H1 (cell line): ENCODE data around the gene CFAP20. TPM values are rescaled to one million over a fixed set of nuclear protein-coding genes. Genes with fewer than 3 reads are reported as not detected.

ENCODE experiments used
- CTCF ChIA-PET: fragments of 300-600 bp; sonication (Branson Sonifier 250); formaldehyde crosslinking; loops from one replicate; lab custom pipeline; 2021; ENCODE audit not compliant: partially characterized antibody; lab: Charles Lee
- POLR2A ChIA-PET: fragments of 300-600 bp; sonication (Branson Sonifier 250); formaldehyde crosslinking; loops from one replicate; lab custom pipeline; 2021; ENCODE audit warnings: inconsistent platforms; ENCODE audit not compliant: partially characterized antibody; lab: Charles Lee
- DNase-seq, 2 experiments: peaks; one replicate each; pipeline versions ENCODE4 v3.0.0 to v3.0.0-alpha.2; 2010 to 2022; ENCODE audit warnings: low spot score in 2 of 2, low read depth in 1 of 2, mixed read lengths in 1 of 2
- FAIRE-seq: peaks from 2 replicates; lab custom pipeline; 2011; peaks lifted over from hg19 to GRCh38; lab: Jason Lieb, UNC
- H2AFZ ChIP-seq: 2 replicates; pipeline ENCODE4 v1.8.1; 2012; ENCODE audit warnings: low read length, inconsistent platforms
- H2AK5ac ChIP-seq: 2 replicates; pipeline ENCODE4 v1.6.1; 2013; ENCODE audit warnings: low read depth, low read length
- H2BK120ac ChIP-seq: replicated peaks from 2 replicates; pipeline ENCODE3; 2013; ENCODE audit warnings: low read depth, low read length, inconsistent platforms
- H2BK12ac ChIP-seq: 2 replicates; pipeline ENCODE4 v1.6.1; 2013; ENCODE audit warnings: low read depth, low read length
- H2BK15ac ChIP-seq: 2 replicates; pipeline ENCODE4 v1.6.1; 2013; ENCODE audit warnings: low read length
- H2BK20ac ChIP-seq: 2 replicates; pipeline ENCODE4 v1.6.1; 2013; ENCODE audit warnings: low read length
- H2BK5ac ChIP-seq: 2 replicates; pipeline ENCODE4 v1.6.1; 2013; ENCODE audit warnings: low read depth, low read length
- H3K14ac ChIP-seq: 2 replicates; pipeline ENCODE4 v1.6.1; 2013; ENCODE audit warnings: inconsistent platforms; ENCODE audit not compliant: insufficient read length
- H3K18ac ChIP-seq: 2 replicates; pipeline ENCODE4 v1.6.1; 2013; ENCODE audit warnings: low read length; ENCODE audit errors: extremely low read depth
- H3K23ac ChIP-seq: 2 replicates; pipeline ENCODE4 v1.6.1; 2013; ENCODE audit warnings: inconsistent platforms; ENCODE audit not compliant: insufficient read length
- H3K23me2 ChIP-seq: 2 replicates; pipeline ENCODE4 v1.6.1; 2013; ENCODE audit warnings: low read depth, low read length
- H3K27ac ChIP-seq: 2 replicates; pipeline ENCODE4 v1.6.1; 2011; ENCODE audit warnings: low read depth, low read length, inconsistent platforms
- H3K27me3 ChIP-seq, 4 experiments: replicated peaks in 1 of 4; 1 replicate in 1 of 4; 2 replicates in 3 of 4; pipeline versions ENCODE4 v1.6.1 to v1.8.1; 2011 to 2013; ENCODE audit warnings: low read length in 3 of 4, mild to moderate bottlenecking in 3 of 4, inconsistent platforms in 2 of 4, mixed read lengths in 2 of 4, moderate library complexity in 1 of 4; ENCODE audit not compliant: control insufficient read depth in 3 of 4, insufficient read depth in 3 of 4; ENCODE audit errors: extremely low read depth in 1 of 4
- H3K36me3 ChIP-seq, 4 experiments: 2 replicates each; pipeline versions ENCODE4 v1.6.1 to v1.8.1; 2011 to 2013; ENCODE audit warnings: mild to moderate bottlenecking in 4 of 4, low read length in 3 of 4, moderate library complexity in 2 of 4, control low read depth in 1 of 4, inconsistent platforms in 1 of 4; ENCODE audit not compliant: insufficient read depth in 4 of 4, control insufficient read depth in 2 of 4
- H3K4ac ChIP-seq: replicated peaks from 2 replicates; pipeline ENCODE3; 2013; ENCODE audit warnings: low read length, low read depth, mixed read lengths, inconsistent platforms; ENCODE audit not compliant: insufficient read length
- H3K4me1 ChIP-seq, 4 experiments: replicated peaks in 1 of 4; 1 replicate in 1 of 4; 2 replicates in 3 of 4; pipeline versions ENCODE4 v1.6.1 to v1.8.1; 2011 to 2013; ENCODE audit warnings: low read length in 3 of 4, inconsistent platforms in 2 of 4, mixed read lengths in 1 of 4; ENCODE audit not compliant: insufficient read depth in 4 of 4, control insufficient read depth in 3 of 4
- H3K4me2 ChIP-seq, 2 experiments: 2 replicates each; pipeline versions ENCODE4 v1.6.1 to v1.8.1; 2011 to 2013; ENCODE audit warnings: low read depth in 2 of 2, low read length in 2 of 2, control low read depth in 1 of 2, inconsistent platforms in 1 of 2, mild to moderate bottlenecking in 1 of 2; ENCODE audit not compliant: insufficient read depth in 1 of 2
- H3K4me3 ChIP-seq, 4 experiments: fragments of 200-600, 300-600 bp in 1 of 4; sonication (generic), shearing (Covaris generic), sonication (Bioruptor Twin) in 1 of 4; 2 replicates each; pipeline versions ENCODE4 v1.5.1 to v1.8.1; 2011 to 2016; ENCODE audit warnings: low read length in 4 of 4, low read depth in 3 of 4, control low read depth in 2 of 4, inconsistent platforms in 2 of 4, mild to moderate bottlenecking in 2 of 4, mixed read lengths in 1 of 4, moderate library complexity in 1 of 4; ENCODE audit not compliant: insufficient read depth in 2 of 4; ENCODE audit errors: extremely low read depth in 1 of 4
- H3K56ac ChIP-seq: replicated peaks from 2 replicates; pipeline ENCODE3; 2013; ENCODE audit warnings: low read depth, mild to moderate bottlenecking, mixed read lengths, low read length, inconsistent platforms; ENCODE audit not compliant: insufficient read length
- H3K79me1 ChIP-seq: 2 replicates; pipeline ENCODE4 v1.6.1; 2013; ENCODE audit warnings: low read depth, low read length, control low read depth
- H3K79me2 ChIP-seq, 2 experiments: 2 replicates each; pipeline versions ENCODE4 v1.6.1 to v1.8.1; 2012 to 2013; ENCODE audit warnings: low read length in 2 of 2, mild to moderate bottlenecking in 2 of 2, inconsistent platforms in 1 of 2; ENCODE audit not compliant: insufficient read depth in 2 of 2, control insufficient read depth in 1 of 2
- H3K9ac ChIP-seq, 4 experiments: replicated peaks in 1 of 4; 1 replicate in 1 of 4; 2 replicates in 3 of 4; pipeline versions ENCODE4 v1.6.1 to v1.8.1; 2011 to 2013; ENCODE audit warnings: low read depth in 3 of 4, low read length in 3 of 4, control low read depth in 2 of 4, mild to moderate bottlenecking in 2 of 4, moderate library complexity in 2 of 4, inconsistent platforms in 1 of 4; ENCODE audit errors: extremely low read depth in 1 of 4
- H3K9me3 ChIP-seq, 2 experiments: 2 replicates each; pipeline versions ENCODE4 v1.6.1 to v1.8.1; 2012 to 2013; ENCODE audit warnings: mild to moderate bottlenecking in 2 of 2, moderate library complexity in 2 of 2, control low read depth in 1 of 2, inconsistent platforms in 1 of 2, low read depth in 1 of 2, low read length in 1 of 2, mixed read lengths in 1 of 2; ENCODE audit not compliant: insufficient read depth in 2 of 2
- H4K20me1 ChIP-seq, 2 experiments: replicated peaks in 1 of 2; 2 replicates each; pipeline versions ENCODE3 to v1.8.1; 2011 to 2013; ENCODE audit warnings: inconsistent platforms in 2 of 2, low read length in 2 of 2, mild to moderate bottlenecking in 1 of 2; ENCODE audit not compliant: insufficient read depth in 2 of 2, control insufficient read depth in 1 of 2
- H4K5ac ChIP-seq: 2 replicates; pipeline ENCODE4 v1.6.1; 2013; ENCODE audit warnings: low read length, low read depth, mixed read lengths, inconsistent platforms; ENCODE audit not compliant: insufficient read length
- H4K8ac ChIP-seq: 2 replicates; pipeline ENCODE4 v1.8.0; 2013; ENCODE audit warnings: mild to moderate bottlenecking, moderate library complexity, low read length, inconsistent platforms; ENCODE audit not compliant: insufficient read depth; ENCODE audit errors: extremely low read depth
- H4K91ac ChIP-seq: replicated peaks from 2 replicates; pipeline ENCODE3; 2013; ENCODE audit warnings: low read length, mixed read lengths, inconsistent platforms; ENCODE audit not compliant: insufficient read length
- ASH2L ChIP-seq: fragments of 200-600, 300-600 bp; sonication (generic); IDR thresholded peaks from one replicate; pipeline ENCODE4 v1.7.1; 2017; ENCODE audit warnings: low read length
- CEBPB ChIP-seq: IDR thresholded peaks from 2 replicates; pipeline ENCODE4 v1.6.1; 2012; ENCODE audit warnings: low read depth, low read length
- EP300 ChIP-seq, 2 experiments: IDR thresholded peaks; 1 replicate in 1 of 2; 2 replicates in 1 of 2; pipeline ENCODE4 v1.6.1; 2011 to 2012; ENCODE audit warnings: low read depth in 2 of 2, low read length in 2 of 2, mild to moderate bottlenecking in 2 of 2, borderline replicate concordance in 1 of 2, inconsistent platforms in 1 of 2, moderate library complexity in 1 of 2
- EZH2 ChIP-seq: fragments of 200-600 bp; sonication (generic); IDR thresholded peaks from 2 replicates; pipeline ENCODE4 v1.7.1; 2012; ENCODE audit warnings: low read depth, mild to moderate bottlenecking, moderate library complexity, low read length, inconsistent platforms; ENCODE audit not compliant: severe bottlenecking
- GABPA ChIP-seq: IDR thresholded peaks from 2 replicates; pipeline ENCODE4 v1.6.1; 2011; ENCODE audit warnings: mild to moderate bottlenecking, low read length, moderate library complexity, borderline replicate concordance; ENCODE audit not compliant: insufficient read depth
- HDAC2 ChIP-seq, 2 experiments: fragments of 300-600 bp in 1 of 2; sonication (generic) in 1 of 2; IDR thresholded peaks; 2 replicates each; pipeline ENCODE4 v1.6.1; 2011 to 2012; ENCODE audit warnings: low read depth in 2 of 2, low read length in 2 of 2, mild to moderate bottlenecking in 2 of 2, moderate library complexity in 2 of 2, borderline replicate concordance in 1 of 2, inconsistent platforms in 1 of 2
- KDM1A ChIP-seq: fragments of 200-600, 300-600 bp; sonication (generic); IDR thresholded peaks from 2 replicates; pipeline ENCODE4 v1.7.1; 2016; ENCODE audit warnings: mild to moderate bottlenecking, low read length, borderline replicate concordance
- NANOG ChIP-seq: IDR thresholded peaks from 2 replicates; pipeline ENCODE4 v1.6.1; 2011; ENCODE audit warnings: low read length, low read depth, mild to moderate bottlenecking, inconsistent platforms; ENCODE audit not compliant: insufficient read depth, poor library complexity, severe bottlenecking
- POLR2AphosphoS5 ChIP-seq: IDR thresholded peaks from 2 replicates; pipeline ENCODE4 v1.6.1; 2011; ENCODE audit warnings: low read depth, low read length
- SIRT6 ChIP-seq: IDR thresholded peaks from one replicate; pipeline ENCODE4 v1.7.1; 2012; ENCODE audit warnings: low read length, inconsistent platforms
- SP2 ChIP-seq: IDR thresholded peaks from 2 replicates; pipeline ENCODE4 v1.6.1; 2012; ENCODE audit warnings: mild to moderate bottlenecking, low read length, inconsistent platforms
- SRF ChIP-seq: IDR thresholded peaks from 2 replicates; pipeline ENCODE4 v1.6.1; 2011; ENCODE audit warnings: mild to moderate bottlenecking, low read depth, low read length, moderate library complexity
- YY1 ChIP-seq: IDR thresholded peaks from 2 replicates; pipeline ENCODE4 v1.6.1; 2011; ENCODE audit warnings: low read depth, mild to moderate bottlenecking, low read length
- WGBS, 2 experiments: shearing (Covaris generic) in 1 of 2; methylation state at CpG; one replicate each; pipeline versions ENCODE4 v1.1.6 to v1.1.7; 2013 to 2015; ENCODE audit warnings: low lambda C conversion rate in 2 of 2, mixed read lengths in 2 of 2, inconsistent platforms in 1 of 2, low coverage in 1 of 2, missing lambda C conversion rate in 1 of 2; ENCODE audit not compliant: insufficient replicate concordance in 2 of 2, insufficient coverage in 1 of 2, insufficient read length in 1 of 2; ENCODE audit errors: extremely low coverage in 1 of 2, missing lambda C conversion rate in 1 of 2; 5-methylcytosine and 5-hydroxymethylcytosine counted together
- polyA plus RNA-seq, 7 experiments: library from polyadenylated mRNA; depleted of rRNA in 3 of 7; stranded (reverse) in 5 of 7; unstranded in 2 of 7; fragments of >200 nt in 5 of 7; fragments of 200-250 nt in 2 of 7; gene quantifications; 1 replicate in 5 of 7; 2 replicates in 1 of 7; 4 replicates in 1 of 7; pipeline versions ENCODE4 v1.2.1 to v1.2.3, GENCODE V29; 2011 to 2013; ENCODE audit warnings: missing spikeins in 2 of 7, mixed read lengths in 2 of 7
- total RNA-seq: library from RNA; stranded (reverse); fragmentation: NEBNext Ultra II Directional; extraction: Animal tissue kit (Norgen Biotek cat#: 25700); gene quantifications from 2 replicates; pipeline ENCODE4 v1.2.1, GENCODE V29; 2021
- TF ChIP-seq, protein P1 (sequence below): IDR thresholded peaks from 2 replicates; pipeline ENCODE4 v1.6.1; 2011; ENCODE audit warnings: low read depth, mild to moderate bottlenecking, low read length; ENCODE audit not compliant: insufficient read depth

The CFAP20 gene
- total and polyA plus RNA-seq, 2 of the 8 experiments (the other 6 are each of a cell fraction or from before 2014, with no cell fraction given), result 45.6 to 65.4 TPM

DNA sequence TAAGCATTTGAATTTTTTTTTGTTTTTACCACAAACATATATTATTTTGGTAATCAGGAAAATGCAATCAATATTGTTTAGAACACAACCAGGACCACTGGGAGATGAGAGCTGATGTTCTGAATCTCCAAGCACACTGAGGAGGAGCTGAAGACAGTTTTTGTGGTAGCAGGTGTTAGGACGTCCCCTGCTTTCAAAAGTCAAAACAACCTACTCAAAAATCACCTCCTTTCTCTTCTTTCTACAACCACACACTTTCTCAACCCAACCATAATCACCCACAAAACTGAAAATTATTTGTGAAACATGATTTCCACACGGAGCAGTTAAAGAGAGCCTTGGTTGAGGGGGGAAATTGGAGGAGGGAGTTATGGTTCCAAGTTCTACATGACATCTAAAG, 26.7 kb upstream of the CFAP20 start:
- Histone ChIP-seq H3K4me1 (no peaks in the 10 kb centered on the region; a peak in 1 of 7 replicates), H4K91ac (no peak overlapping the region), H3K18ac (no peak overlapping the region), H2AFZ (no peak overlapping the region), H2BK5ac (no peak overlapping the region), H3K9me3 (no peaks in the 10 kb centered on the region), H3K27ac (no peak overlapping the region), H3K4ac (no peak overlapping the region), H3K79me2 (no peaks in the 10 kb centered on the region), H3K23ac (no peak overlapping the region), H3K4me3 (no peak overlapping the region), H3K9ac (no peak overlapping the region), H2BK12ac (no peak overlapping the region), H3K4me2 (no peak overlapping the region), H3K56ac (no peak overlapping the region), H3K36me3 (no peaks in the 10 kb centered on the region; a peak in 1 of 8 replicates), H2BK120ac (no peak overlapping the region), H3K79me1 (no peaks in the 10 kb centered on the region), H4K8ac (no peak overlapping the region), H2BK15ac (no peak overlapping the region), H3K23me2 (no peaks in the 10 kb centered on the region), H3K27me3 (no peaks in the 10 kb centered on the region), H4K5ac (no peak overlapping the region), H4K20me1 (peaks cover 0 to under 1% of the 10 kb centered on the region in 2 experiments), H2BK20ac (no peak overlapping the region), H3K14ac (no peak overlapping the region), H2AK5ac (no peak overlapping the region)
- WGBS, 2 experiments, result 82% methylated on average over 2 of the region's 2 CpGs; no CpG with 5 or more reads in 1 of the 2 experiments
- POLR2A ChIA-PET, result no interaction called here
- FAIRE-seq, result no peak
- no peak for DNase-seq
- CTCF ChIA-PET, result no interaction called here
- TF ChIP-seq ASH2L, result no peak
- no peak for TF ChIP-seq KDM1A
- no peak for TF ChIP-seq SRF
- TF ChIP-seq GABPA, result no peak
- TF ChIP-seq NANOG, result no peak
- no peak for TF ChIP-seq EP300 (IDR thresholded peaks at IDR 0.05; ENCODE audit: borderline replicate concordance in 1 of 2, low read depth in 2 of 2, low read length in 2 of 2)
- TF ChIP-seq SP2, result no peak
- no peak for TF ChIP-seq SIRT6
- TF ChIP-seq, protein P1, sequence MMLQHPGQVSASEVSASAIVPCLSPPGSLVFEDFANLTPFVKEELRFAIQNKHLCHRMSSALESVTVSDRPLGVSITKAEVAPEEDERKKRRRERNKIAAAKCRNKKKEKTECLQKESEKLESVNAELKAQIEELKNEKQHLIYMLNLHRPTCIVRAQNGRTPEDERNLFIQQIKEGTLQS, result no peak
- no peak for TF ChIP-seq POLR2AphosphoS5
- no peak for TF ChIP-seq EZH2
- TF ChIP-seq HDAC2 (IDR thresholded peaks at IDR 0.05; ENCODE audit: borderline replicate concordance in 1 of 2, low read depth in 2 of 2, low read length in 2 of 2), result no peak
- TF ChIP-seq CEBPB, result no peak
- no peak for TF ChIP-seq YY1
